Measurements from ENCODE around the gene MAN2B2. TPM values are rescaled to one million over a fixed set of nuclear protein-coding genes. Genes with fewer than 3 reads are reported as not detected.

Gene MAN2B2
- total RNA-seq, 1 donor from 2014 or later = 39.1 TPM

GRCh38 chr4:6566391-6567190 is 8.4 kb upstream of the MAN2B2 start:
- H3K36me3 Mint-ChIP-seq (ENCODE audit: unreplicated experiment) = no peaks in the 10 kb centered on the region
- peaks cover 6% of the 10 kb centered on the region for H3K4me1 Mint-ChIP-seq (ENCODE audit: unreplicated experiment)
- H3K9me3 Mint-ChIP-seq (ENCODE audit: unreplicated experiment) = peaks cover 3% of the 10 kb centered on the region
- no peak overlapping the region for H3K4me3 Mint-ChIP-seq (ENCODE audit: unreplicated experiment)
- H3K27ac Mint-ChIP-seq (ENCODE audit: unreplicated experiment) = no peak overlapping the region
- no peak for TF ChIP-seq CTCF (IDR thresholded peaks at IDR 0.05)
- no peak for DNase-seq (ENCODE audit: extremely low spot score, unreplicated experiment)
- H3K27me3 Mint-ChIP-seq (ENCODE audit: unreplicated experiment) = peaks cover 29% of the 10 kb centered on the region

- Mint-ChIP-seq H3K27ac (ENCODE audit: unreplicated experiment) (no peak overlapping the region), H3K9me3 (ENCODE audit: unreplicated experiment) (peaks cover 3% of the 10 kb centered on the region), H3K4me3 (ENCODE audit: unreplicated experiment) (no peak overlapping the region), H3K4me1 (ENCODE audit: unreplicated experiment) (peaks cover 6% of the 10 kb centered on the region), H3K27me3 (ENCODE audit: unreplicated experiment) (peaks cover 27% of the 10 kb centered on the region), H3K36me3 (ENCODE audit: unreplicated experiment) (no peaks in the 10 kb centered on the region)
- no peak for TF ChIP-seq CTCF (IDR thresholded peaks at IDR 0.05)
- no peak for DNase-seq (ENCODE audit: extremely low spot score, unreplicated experiment)
Observed at GRCh38 chr4:6567218-6567617, 7.8 kb upstream of the MAN2B2 start.

GRCh38 chr4:6568148-6568547 is 6.8 kb upstream of the MAN2B2 start:
- no peak overlapping the region for H3K27ac Mint-ChIP-seq (ENCODE audit: unreplicated experiment)
- H3K4me3 Mint-ChIP-seq (ENCODE audit: unreplicated experiment) = no peak overlapping the region
- no peak for DNase-seq (ENCODE audit: extremely low spot score, unreplicated experiment)
- no peaks in the 10 kb centered on the region for H3K36me3 Mint-ChIP-seq (ENCODE audit: unreplicated experiment)
- TF ChIP-seq CTCF (IDR thresholded peaks at IDR 0.05) = no peak
- peaks cover 3% of the 10 kb centered on the region for H3K9me3 Mint-ChIP-seq (ENCODE audit: unreplicated experiment)
- H3K4me1 Mint-ChIP-seq (ENCODE audit: unreplicated experiment) = peaks cover 6% of the 10 kb centered on the region
- H3K27me3 Mint-ChIP-seq (ENCODE audit: unreplicated experiment) = peaks cover 24% of the 10 kb centered on the region

GRCh38 chr4:6568689-6569332 is 6.2 kb upstream of the MAN2B2 start:
- TF ChIP-seq CTCF (IDR thresholded peaks at IDR 0.05) = no peak
- peaks cover 24% of the 10 kb centered on the region for H3K27me3 Mint-ChIP-seq (ENCODE audit: unreplicated experiment)

GRCh38 chr4:6571608-6572007 is 3.4 kb upstream of the MAN2B2 start:
- no peak overlapping the region for H3K27ac Mint-ChIP-seq (ENCODE audit: unreplicated experiment)
- no peaks in the 10 kb centered on the region for H3K36me3 Mint-ChIP-seq (ENCODE audit: unreplicated experiment)
- H3K4me1 Mint-ChIP-seq (ENCODE audit: unreplicated experiment) = peaks cover 9% of the 10 kb centered on the region
- peaks cover 3% of the 10 kb centered on the region for H3K9me3 Mint-ChIP-seq (ENCODE audit: unreplicated experiment)
- H3K27me3 Mint-ChIP-seq (ENCODE audit: unreplicated experiment) = peaks cover 15% of the 10 kb centered on the region
- no peak for DNase-seq (ENCODE audit: extremely low spot score, unreplicated experiment)
- no peak for TF ChIP-seq CTCF (IDR thresholded peaks at IDR 0.05)
- no peak overlapping the region for H3K4me3 Mint-ChIP-seq (ENCODE audit: unreplicated experiment)

More at GRCh38 chr4:6568689-6569332, 6.2 kb upstream of the MAN2B2 start:
- Mint-ChIP-seq H3K36me3 (ENCODE audit: unreplicated experiment) (no peaks in the 10 kb centered on the region), H3K27ac (ENCODE audit: unreplicated experiment) (no peak overlapping the region), H3K9me3 (ENCODE audit: unreplicated experiment) (peaks cover 3% of the 10 kb centered on the region), H3K4me1 (ENCODE audit: unreplicated experiment) (peaks cover 6% of the 10 kb centered on the region), H3K4me3 (ENCODE audit: unreplicated experiment) (no peak overlapping the region)
- DNase-seq (ENCODE audit: extremely low spot score, unreplicated experiment) = no peak
